Muscle of leg (tissue), 11 donors: ENCODE data around the gene SAMD14. TPM values are rescaled to one million over a fixed set of nuclear protein-coding genes. Genes with fewer than 3 reads are reported as not detected.

Experiments used
- DNase-seq: peaks from one replicate; pipeline ENCODE4 v3.0.0; 2013
- H3K27ac ChIP-seq: one replicate; pipeline ENCODE4 v1.5.1; 2013; ENCODE audit warnings: mild to moderate bottlenecking, low read length, control low read depth
- H3K27me3 ChIP-seq: one replicate; pipeline ENCODE4 v1.6.1; 2013; ENCODE audit warnings: low read length; ENCODE audit not compliant: control insufficient read depth, insufficient read depth
- H3K36me3 ChIP-seq: one replicate; pipeline ENCODE4 v1.6.1; 2013; ENCODE audit warnings: low read length; ENCODE audit not compliant: control insufficient read depth, insufficient read depth
- H3K4me1 ChIP-seq: one replicate; pipeline ENCODE4 v1.6.1; 2013; ENCODE audit warnings: low read length; ENCODE audit not compliant: control insufficient read depth, insufficient read depth
- H3K4me3 ChIP-seq: one replicate; pipeline ENCODE4 v1.5.1; 2013; ENCODE audit warnings: low read length, control low read depth
- H3K9me3 ChIP-seq: replicated peaks from 2 replicates; pipeline ENCODE4 v1.6.1; 2013; ENCODE audit warnings: low read depth, low read length; ENCODE audit not compliant: control insufficient read depth
- WGBS: methylation state at CpG from one replicate; pipeline ENCODE4 v1.1.5; 2013; ENCODE audit warnings: missing lambda C conversion rate; ENCODE audit not compliant: insufficient coverage; 5-methylcytosine and 5-hydroxymethylcytosine counted together
- polyA plus RNA-seq, 8 donors: library from polyadenylated mRNA; unstranded; fragments of 120-200 nt; gene quantifications; one replicate each; pipeline versions ENCODE4 v1.2.1 to v1.2.3, GENCODE V29; 2013; ENCODE audit warnings: inconsistent platforms in 1 of 8, low replicate concordance in 1 of 8; ENCODE audit not compliant: insufficient read length in 8 of 8, insufficient read depth in 1 of 8
- total RNA-seq: library from RNA; stranded (reverse); fragments of 120-200 nt; gene quantifications from one replicate; pipeline ENCODE4 v1.2.4, GENCODE V29; 2013

Gene SAMD14
- total and polyA plus RNA-seq, 9 donors = 1.5 to 10.3 (median 5.5) TPM

GRCh38 chr17:50154604-50155003 lies 24.6 kb upstream of the SAMD14 start:
- Histone ChIP-seq H3K27ac (peak overlapping the region; percentile 98), H3K4me3 (no peak overlapping the region), H3K27me3 (no peaks in the 10 kb centered on the region), H3K36me3 (no peaks in the 10 kb centered on the region), H3K9me3 (no peaks in the 10 kb centered on the region), H3K4me1 (peaks cover 44% of the 10 kb centered on the region)
- DNase-seq = no peak
- 0% methylated on average over 1 of the region's 1 CpG for WGBS

GRCh38 chr17:50153650-50154575 lies 24.0 kb upstream of the SAMD14 start:
- WGBS = 24% methylated on average over 13 of the region's 16 CpGs
- peak overlapping the region; percentile 98 for H3K27ac ChIP-seq
- H3K36me3 ChIP-seq = no peaks in the 10 kb centered on the region
- H3K4me1 ChIP-seq = peaks cover 49% of the 10 kb centered on the region
- H3K4me3 ChIP-seq = no peak overlapping the region
- H3K27me3 ChIP-seq = no peaks in the 10 kb centered on the region
- H3K9me3 ChIP-seq = no peaks in the 10 kb centered on the region
- DNase-seq = peak; percentile 80

GRCh38 chr17:50152736-50153135 lies 22.8 kb upstream of the SAMD14 start:
- Histone ChIP-seq H3K9me3 (no peaks in the 10 kb centered on the region), H3K4me1 (peaks cover 60% of the 10 kb centered on the region), H3K27ac (peak overlapping the region; percentile 98), H3K27me3 (no peaks in the 10 kb centered on the region), H3K36me3 (no peaks in the 10 kb centered on the region), H3K4me3 (no peak overlapping the region)
- DNase-seq = no peak
- 20% methylated on average over 2 of the region's 7 CpGs for WGBS

GRCh38 chr17:50151937-50152547 lies 22.1 kb upstream of the SAMD14 start:
- no peaks in the 10 kb centered on the region for H3K9me3 ChIP-seq
- 0% methylated on average over 5 of the region's 12 CpGs for WGBS
- no peaks in the 10 kb centered on the region for H3K27me3 ChIP-seq
- peak overlapping the region; percentile 98 for H3K27ac ChIP-seq
- DNase-seq = peak; percentile 98
- H3K4me3 ChIP-seq = peak overlapping the region; percentile 79
- no peaks in the 10 kb centered on the region for H3K36me3 ChIP-seq
- H3K4me1 ChIP-seq = peaks cover 67% of the 10 kb centered on the region

GRCh38 chr17:50151041-50151936 lies 21.3 kb upstream of the SAMD14 start:
- H3K27ac ChIP-seq = peak overlapping the region; percentile 98
- H3K27me3 ChIP-seq = no peaks in the 10 kb centered on the region
- H3K4me1 ChIP-seq = peaks cover 75% of the 10 kb centered on the region
- H3K36me3 ChIP-seq = peaks cover 6% of the 10 kb centered on the region
- peak; percentile 97 for DNase-seq
- no peaks in the 10 kb centered on the region for H3K9me3 ChIP-seq
- 0% methylated on average over 18 of the region's 40 CpGs for WGBS
- H3K4me3 ChIP-seq = peak overlapping the region; percentile 79

GRCh38 chr17:50150354-50151040 lies 20.5 kb upstream of the SAMD14 start, which contains the start of gene PPP1R9B:
Gene PPP1R9B (minus strand): TSS chr17:50150677. CDS start chr17:50150513, 164 bp downstream.
- peaks cover 79% of the 10 kb centered on the region for H3K4me1 ChIP-seq
- under 1% methylated on average over 52 of the region's 69 CpGs for WGBS
- H3K36me3 ChIP-seq = peaks cover 13% of the 10 kb centered on the region
- no peaks in the 10 kb centered on the region for H3K27me3 ChIP-seq
- H3K27ac ChIP-seq = peak within 1 kb of the TSS; percentile 98
- DNase-seq = no peak
- no peaks in the 10 kb centered on the region for H3K9me3 ChIP-seq
- peak within 1 kb of the TSS; percentile 79 for H3K4me3 ChIP-seq

- Histone ChIP-seq H3K4me1 (peaks cover 73% of the 10 kb centered on the region), H3K27me3 (no peaks in the 10 kb centered on the region), H3K27ac (peak overlapping the region; percentile 81), H3K4me3 (peak overlapping the region; percentile 79), H3K9me3 (no peaks in the 10 kb centered on the region), H3K36me3 (peaks cover 21% of the 10 kb centered on the region)
- WGBS = under 1% methylated on average over 123 of the region's 123 CpGs
- peak; percentile 71 for DNase-seq
Measured at GRCh38 chr17:50149417-50150353, 19.7 kb upstream of the SAMD14 start.

GRCh38 chr17:50149091-50149416 lies 19.1 kb upstream of the SAMD14 start:
- no peaks in the 10 kb centered on the region for H3K27me3 ChIP-seq
- peaks cover 67% of the 10 kb centered on the region for H3K4me1 ChIP-seq
- no peaks in the 10 kb centered on the region for H3K9me3 ChIP-seq
- no peak for DNase-seq
- WGBS = under 1% methylated on average over 30 of the region's 30 CpGs
- H3K36me3 ChIP-seq = peaks cover 27% of the 10 kb centered on the region
- H3K4me3 ChIP-seq = peak overlapping the region; percentile 79
- H3K27ac ChIP-seq = peak overlapping the region; percentile 81
